ENCODE measurements around the gene DGAT2L6.

GRCh38 chrX:70254063-70254400 is 76.7 kb downstream of the DGAT2L6 start:
- no peak for TF ChIP-seq GATA2 (IDR thresholded peaks at IDR 0.05; ENCODE audit: low read depth, low read length)
- TF ChIP-seq GATA3 (IDR thresholded peaks at IDR 0.05; ENCODE audit: low read depth, low read length): no peak
